T-helper 1 cell (primary cell): Measurements from ENCODE around the gene CAPN8.
A peak's percentile ranks its signal among the peaks of the same experiment; 100 is the strongest.

Source experiments
- DNase-seq, 5 donors: peaks; one replicate each; pipeline ENCODE4 v3.0.0-alpha.2; 2012 to 2020

Gene CAPN8

GRCh38 chr1:223702735-223703667, 37.5 kb upstream of the CAPN8 start:
- DNase-seq = no peak

GRCh38 chr1:223700942-223701637, 35.6 kb upstream of the CAPN8 start:
- DNase-seq = no peak

DNA sequence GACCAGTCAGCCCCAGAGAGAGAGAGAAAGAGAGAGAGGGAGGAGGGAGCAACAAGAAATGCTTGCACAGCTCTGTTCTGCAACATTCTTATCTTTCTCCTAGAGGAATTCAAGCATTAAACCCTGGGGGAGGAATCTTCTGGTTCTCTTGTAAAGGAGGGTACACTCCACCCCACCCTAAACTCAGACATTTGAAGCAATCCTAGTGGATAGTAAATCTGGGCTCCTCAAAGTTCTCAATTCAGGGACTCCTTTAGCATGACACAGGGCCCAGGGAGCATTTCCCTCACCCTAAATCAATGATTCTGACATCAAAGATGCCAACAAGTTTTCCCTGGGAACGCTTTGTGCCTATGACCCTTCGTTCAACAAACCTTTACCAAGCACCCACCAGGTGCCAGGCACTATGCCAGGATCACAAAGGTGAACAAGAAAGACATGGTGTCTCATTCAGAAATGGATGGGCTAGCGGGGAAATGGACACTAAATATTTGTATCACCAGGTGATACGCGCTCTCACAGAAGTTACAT, 35.0 kb upstream of the CAPN8 start:
- DNase-seq = no peak

- no peak for DNase-seq
These were observed 30.4 kb upstream of the CAPN8 start for GRCh38 chr1:223695941-223696340.

GRCh38 chr1:223695014-223695548, 29.6 kb upstream of the CAPN8 start:
- no peak for DNase-seq

- DNase-seq = no peak
These were observed 25.6 kb upstream of the CAPN8 start for GRCh38 chr1:223691121-223691520.

GRCh38 chr1:223684488-223684792, 18.9 kb upstream of the CAPN8 start:
- DNase-seq = no peak

DNA sequence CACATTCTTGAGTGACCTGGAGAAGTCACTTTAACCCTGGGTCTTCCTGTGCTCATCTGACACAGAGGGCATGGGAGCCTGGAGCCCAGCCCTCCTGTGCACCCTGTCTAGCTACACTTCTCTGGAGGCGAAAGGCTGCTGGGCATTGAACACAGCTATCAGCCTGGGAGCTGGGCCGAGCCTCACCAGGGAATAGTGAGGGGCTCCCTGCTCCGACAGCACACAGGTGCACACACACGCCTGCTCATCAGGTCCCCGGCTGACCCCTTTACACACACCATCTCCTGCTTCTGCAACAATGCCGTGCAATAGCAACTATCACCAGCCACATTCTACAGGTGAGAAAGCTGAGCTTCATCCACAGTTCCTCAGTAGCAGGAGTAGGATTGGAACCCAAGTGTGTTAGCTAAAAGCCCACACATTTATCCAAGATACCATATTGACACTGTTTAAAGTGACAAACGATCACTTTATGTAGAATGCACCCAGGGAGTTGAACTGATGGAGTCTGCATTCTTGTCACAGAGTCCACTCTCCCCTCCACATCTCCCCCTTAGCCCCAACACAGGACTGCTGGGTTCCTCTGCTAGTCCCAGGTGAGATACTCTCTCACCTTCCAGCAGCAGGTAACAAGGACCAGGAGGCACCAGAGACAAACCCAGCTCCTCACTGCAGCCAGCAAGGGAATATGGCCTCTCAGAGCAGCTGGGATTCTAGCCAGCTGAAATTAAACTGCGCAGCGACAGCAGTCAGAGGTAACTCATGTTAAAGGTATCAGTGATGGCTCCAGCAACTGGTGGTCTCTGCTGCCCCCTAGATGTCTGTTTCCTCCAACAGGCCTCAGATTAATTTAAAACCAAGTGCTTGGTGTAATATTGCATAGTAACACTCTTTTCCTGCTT, 18.3 kb upstream of the CAPN8 start:
- peak in 3 of 5 donors; percentile 9 to 53 (median 26) for DNase-seq

GRCh38 chr1:223682502-223682901, 17.0 kb upstream of the CAPN8 start:
- DNase-seq = no peak

DNA sequence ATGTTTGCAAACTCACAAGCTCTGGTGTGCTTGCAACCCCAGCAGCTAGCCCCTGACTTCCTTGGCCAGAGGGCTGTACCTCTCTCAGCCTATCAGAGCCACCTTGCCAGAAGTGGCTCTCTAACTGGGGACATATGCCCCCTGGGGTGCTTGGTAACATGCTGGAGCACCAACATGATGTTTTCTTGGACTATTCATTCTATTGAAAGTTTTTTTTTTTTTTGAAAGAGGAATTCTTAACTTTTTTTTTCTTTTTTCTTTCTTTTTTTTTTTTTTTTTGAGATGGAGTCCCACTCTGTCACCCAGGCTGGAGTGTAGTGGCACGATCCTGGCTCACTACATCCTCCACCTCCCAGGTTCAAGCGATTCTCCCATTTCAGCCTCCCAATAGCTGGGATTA, 14.7 kb upstream of the CAPN8 start:
- DNase-seq = no peak

- DNase-seq = no peak
These were observed 13.3 kb upstream of the CAPN8 start for GRCh38 chr1:223678841-223679240.

DNA sequence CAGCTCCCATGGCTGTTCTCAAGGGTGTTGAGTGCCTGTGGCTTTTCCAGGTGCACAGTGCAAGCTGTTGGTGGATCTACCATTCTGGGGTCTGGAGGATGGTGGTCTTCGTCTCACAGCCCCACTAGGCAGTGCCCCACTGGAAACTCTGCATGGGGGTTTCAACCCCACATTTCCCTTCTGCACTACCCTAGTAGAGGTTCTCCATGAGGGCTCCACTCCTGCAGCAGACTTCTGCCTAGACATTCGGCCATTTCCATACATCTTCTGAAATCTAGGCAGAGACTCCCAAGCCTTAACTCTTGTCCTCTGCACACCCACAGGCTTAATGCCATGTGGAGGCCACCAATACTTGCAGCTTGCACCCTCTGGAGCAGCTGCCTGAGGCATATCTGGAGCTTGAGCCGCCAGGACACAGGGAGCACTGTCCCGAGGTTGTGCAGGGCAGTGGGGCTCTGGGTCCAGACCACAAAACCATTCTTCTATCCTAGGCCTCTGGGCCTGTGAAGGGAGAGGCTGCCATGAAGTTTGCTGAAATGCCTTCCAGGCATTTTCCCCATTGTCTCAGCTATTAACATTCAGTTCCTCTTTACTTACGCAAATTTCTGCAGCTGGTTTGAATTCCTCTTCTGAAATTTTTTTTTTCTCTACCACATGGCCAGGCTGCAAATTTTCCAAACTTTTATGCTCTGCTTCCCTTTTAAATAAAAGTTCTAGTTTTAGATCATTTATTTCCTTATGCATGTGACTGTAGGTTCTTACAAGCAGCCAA, 8.8 kb upstream of the CAPN8 start:
- DNase-seq = no peak

DNA sequence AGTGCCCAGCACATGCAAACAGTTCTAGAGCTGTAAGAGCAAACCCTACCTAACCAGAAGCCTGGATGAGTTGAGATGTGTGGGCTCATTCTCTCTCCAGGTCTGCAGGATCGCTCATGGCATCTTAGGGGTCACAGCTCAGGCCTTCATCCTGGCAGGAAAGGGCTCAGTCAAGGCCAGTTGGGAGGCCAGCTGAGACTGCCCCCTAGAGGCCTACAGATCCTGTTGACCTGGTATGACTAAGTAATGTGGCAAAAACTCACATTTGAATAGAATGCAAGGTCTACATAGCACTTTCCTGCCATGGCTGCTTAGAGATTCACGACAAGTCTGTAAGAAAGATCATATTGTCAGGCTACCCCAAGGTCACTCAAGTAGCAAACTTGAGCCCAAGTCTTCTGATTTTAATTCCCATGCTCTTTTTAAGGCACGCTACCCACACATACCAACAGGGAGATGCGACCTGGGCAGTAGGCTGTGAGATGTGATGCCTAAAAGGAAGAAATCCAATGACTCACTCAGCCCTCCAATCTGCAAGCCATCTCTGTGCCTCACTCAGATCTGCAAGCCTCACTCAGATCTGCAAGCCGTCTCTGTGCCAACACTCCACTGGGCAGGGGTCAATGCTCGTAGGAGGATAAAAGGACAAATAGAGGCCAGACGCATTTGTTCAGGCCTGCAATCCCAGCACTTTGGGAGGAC, 5.1 kb upstream of the CAPN8 start:
- peak in 1 of 5 donors; percentile 11 for DNase-seq

DNA sequence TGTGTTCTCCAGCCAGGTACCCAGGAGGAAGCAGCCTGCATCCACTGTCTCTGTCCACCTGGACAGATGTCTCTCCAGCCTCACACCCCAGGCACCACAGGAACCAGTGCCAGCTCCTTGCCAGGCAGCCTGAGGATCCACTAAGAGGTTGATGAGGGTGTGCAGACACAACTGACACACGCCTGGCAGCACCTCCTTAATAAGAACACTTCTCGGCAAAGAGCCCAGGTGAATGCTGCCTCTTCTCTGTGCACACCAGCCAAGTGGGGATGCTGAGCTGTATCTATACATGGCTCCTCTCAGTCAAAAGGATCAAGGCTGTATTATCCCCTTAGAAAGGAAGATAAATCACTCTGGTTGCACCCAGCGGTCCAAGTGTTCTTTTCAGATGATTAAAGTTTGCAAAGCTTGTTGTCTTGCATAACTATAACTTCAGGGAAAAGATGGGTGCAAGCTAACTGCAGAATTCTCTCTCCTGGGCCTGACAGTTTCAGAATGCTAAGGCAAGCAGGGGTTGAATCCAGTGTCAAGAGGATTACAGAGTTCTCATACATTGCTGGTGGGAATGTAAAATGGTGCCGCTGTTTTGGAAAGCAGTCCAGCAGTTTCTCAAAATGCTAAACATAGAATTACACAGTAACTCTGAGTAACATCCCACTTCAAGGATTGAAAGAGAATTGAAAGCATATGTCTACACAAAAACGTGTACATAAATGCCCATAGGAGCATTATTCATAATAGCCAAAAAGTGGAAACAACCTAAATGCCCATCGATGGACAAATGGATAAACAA, 3.7 kb upstream of the CAPN8 start:
- DNase-seq = no peak

DNA sequence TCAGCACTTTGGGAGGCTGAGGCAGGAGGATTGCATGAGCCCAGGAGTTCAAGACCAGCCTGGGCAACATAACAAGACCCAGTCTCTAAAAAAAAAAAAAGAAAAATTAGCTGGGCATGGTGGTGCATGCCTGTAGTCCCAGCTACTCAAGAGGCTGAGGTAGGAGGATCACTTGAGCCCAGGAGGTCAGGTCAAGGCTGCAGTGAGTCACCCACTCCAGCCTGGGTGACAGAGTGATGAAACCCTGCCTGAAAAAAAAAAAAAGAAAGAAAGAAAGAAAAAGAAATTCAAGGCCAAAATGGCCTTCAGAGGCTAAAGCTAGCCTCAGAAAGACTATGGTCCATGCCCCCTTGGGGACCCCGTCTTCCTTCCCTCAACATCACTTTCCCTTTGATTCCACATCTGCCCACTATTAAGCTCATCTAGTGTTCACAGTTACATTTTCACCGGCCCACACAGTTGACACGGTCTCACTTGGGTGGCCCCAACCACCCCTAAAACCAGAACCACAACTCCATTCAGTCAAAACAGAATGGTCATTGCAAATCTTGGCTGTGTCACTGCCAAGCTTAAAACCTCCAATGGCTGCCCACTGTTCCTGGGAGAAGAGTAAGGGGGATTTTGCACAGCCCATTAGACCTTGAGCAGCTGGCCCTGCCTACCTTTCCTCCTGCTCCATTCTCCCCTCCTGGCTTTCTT, 2.1 kb upstream of the CAPN8 start:
- DNase-seq = no peak

DNA sequence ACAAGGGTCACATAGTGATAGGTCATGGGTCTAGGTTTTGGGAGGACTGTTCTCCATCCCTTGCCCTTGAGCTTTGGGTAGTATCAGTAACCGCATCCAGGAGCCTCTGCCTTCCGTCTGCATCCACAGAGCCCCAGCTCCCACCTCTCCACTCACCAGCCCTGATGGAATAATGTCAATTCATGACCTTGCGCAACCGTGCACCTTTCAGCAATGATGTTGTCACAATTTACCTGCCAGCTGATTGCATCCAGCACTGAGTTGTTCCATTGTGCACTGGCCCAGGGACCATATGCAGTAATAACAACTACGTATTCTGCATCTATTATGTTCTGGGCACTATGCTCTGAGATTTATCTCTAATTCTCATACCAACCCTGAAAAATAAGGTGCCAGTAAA, 1.4 kb downstream of the CAPN8 start:
- DNase-seq = no peak

DNA sequence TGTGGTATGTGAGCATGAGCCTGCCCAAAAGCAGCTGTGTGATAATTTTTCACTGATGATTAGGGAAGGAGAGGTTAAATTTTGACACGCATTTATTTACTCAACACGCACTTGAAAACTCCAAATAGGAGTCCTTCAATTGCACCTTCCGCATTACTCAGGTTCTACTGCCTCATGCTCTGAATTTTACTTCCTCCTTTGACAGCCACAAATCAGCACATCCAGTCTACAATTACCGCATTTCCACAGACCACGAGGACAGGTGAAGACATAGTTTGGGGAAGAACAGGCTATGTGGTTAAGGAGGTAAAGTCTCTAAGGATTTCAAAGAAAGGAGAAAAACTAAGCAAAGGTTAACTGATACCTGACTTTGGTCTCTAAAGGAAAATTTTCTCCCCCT, 2.6 kb downstream of the CAPN8 start:
- no peak for DNase-seq

- no peak for DNase-seq
These were observed 5.8 kb downstream of the CAPN8 start for GRCh38 chr1:223659711-223660110.

- DNase-seq = no peak
These were observed 7.5 kb downstream of the CAPN8 start for GRCh38 chr1:223657978-223658377.

DNA sequence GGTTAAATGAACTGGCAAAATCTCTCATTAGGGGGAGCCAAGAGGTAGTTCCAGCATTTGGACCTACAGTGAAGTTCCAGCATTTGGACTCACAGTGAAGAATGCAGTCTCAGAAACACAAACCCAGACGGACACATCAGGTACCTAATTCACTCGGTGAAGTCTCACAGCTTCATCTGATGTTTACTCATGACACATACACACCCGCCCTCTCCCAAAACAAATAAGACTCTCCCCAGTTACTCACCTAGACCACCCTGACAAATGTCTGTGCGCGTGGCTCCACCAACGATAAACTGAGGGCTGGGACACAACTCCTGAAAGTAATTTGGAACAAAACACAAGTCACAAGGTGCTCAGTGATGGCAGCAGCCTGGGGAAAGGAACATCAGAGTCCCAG, 11.4 kb downstream of the CAPN8 start:
- DNase-seq = no peak
